T-helper 1 cell treated with Interleukin-12 subunit alpha and Interleukin-12 subunit beta and Interleukin-4 antibody, amounts not matched to agents 30 ng/mL and 1 ng/mL, for 36 hours (primary cell): ENCODE results near the gene KRTAP5-8. TPM values are rescaled to one million over a fixed set of nuclear protein-coding genes. Genes with fewer than 3 reads are reported as not detected.
"Not testable (repeated sequence)": the region's sequence is repeated elsewhere in the genome, so short reads cannot be mapped to it uniquely, and the experiment has no call there.

Experiments
- intact Hi-C: fragments of 100-400 bp; cut with micrococcal nuclease; formaldehyde crosslinking; loops from one replicate; pipeline ENCODE4 v1.15.1; 2024
- total RNA-seq: library from RNA; stranded (reverse); gene quantifications from 2 replicates; pipeline ENCODE4 v1.2.3, GENCODE V29; 2022

KRTAP5-8 gene
- total RNA-seq, 1 donor from 2014 or later = 0.29 TPM

GRCh38 chr11:71571101-71571850 is 33.5 kb downstream of the KRTAP5-8 start:
- intact Hi-C loops = not testable (repeated sequence)

- intact Hi-C loops = no loop called here
Measured at GRCh38 chr11:71572811-71573210, 35.0 kb downstream of the KRTAP5-8 start.

- intact Hi-C loops = no loop called here
Measured at GRCh38 chr11:71574418-71574817, 36.6 kb downstream of the KRTAP5-8 start.

- intact Hi-C loops = no loop called here
Measured at GRCh38 chr11:71575723-71576424, 38.0 kb downstream of the KRTAP5-8 start.

GRCh38 chr11:71576688-71577465 is 39.1 kb downstream of the KRTAP5-8 start:
- intact Hi-C loops = not testable (repeated sequence)

- intact Hi-C loops = no loop called here
Measured at GRCh38 chr11:71577469-71578004, 39.7 kb downstream of the KRTAP5-8 start.

GRCh38 chr11:71579513-71579912 is 41.7 kb downstream of the KRTAP5-8 start:
- intact Hi-C loops = loop anchor here (1.0 kb wide), 1 partner anchor 9 kb away; no protein-coding TSS in a partner anchor

GRCh38 chr11:71580057-71581003 is 42.5 kb downstream of the KRTAP5-8 start:
- intact Hi-C loops = no loop called here

- intact Hi-C loops = no loop called here
Measured at GRCh38 chr11:71581826-71582225, 44.0 kb downstream of the KRTAP5-8 start.

GRCh38 chr11:71582309-71582895 is 44.6 kb downstream of the KRTAP5-8 start, which contains the start of gene KRTAP5-11:
Gene KRTAP5-11, minus strand, starts transcription at chr11:71582875. Its CDS starts 38 bp downstream, at chr11:71582837.
- intact Hi-C loops = no loop called here

- intact Hi-C loops = not testable (repeated sequence)
Measured at GRCh38 chr11:71582969-71583368, 45.1 kb downstream of the KRTAP5-8 start.

- intact Hi-C loops = not testable (repeated sequence)
Measured at GRCh38 chr11:71585673-71586072, 47.8 kb downstream of the KRTAP5-8 start.

- intact Hi-C loops = not testable (repeated sequence)
Measured at GRCh38 chr11:71588314-71588713, 50.5 kb downstream of the KRTAP5-8 start.

Other genes with a start within 250 kb of the KRTAP5-8 start
- 63.9 and 64.5 TPM in 2 replicates for gene DHCR7, start 89.6 kb upstream of the KRTAP5-8 start, total RNA-seq
- gene NADSYN1, start 84.8 kb upstream of the KRTAP5-8 start, total RNA-seq = 120 and 125 TPM in 2 replicates
- gene KRTAP5-7, start 10.8 kb upstream of the KRTAP5-8 start, total RNA-seq = 0.34 TPM in 1 of 2 replicates, not detected in the other
- 0.24 TPM in 1 of 2 replicates, not detected in the other for gene KRTAP5-9, start 10.4 kb downstream of the KRTAP5-8 start, total RNA-seq
- gene KRTAP5-10, start 27.5 kb downstream of the KRTAP5-8 start, total RNA-seq = not detected in 2 replicates
- gene KRTAP5-11, start 44.9 kb downstream of the KRTAP5-8 start, total RNA-seq = not detected in 2 replicates